ENCODE measurements around the gene KRTAP10-8.
"Not testable (repeated sequence)": the region's sequence is repeated elsewhere in the genome, so short reads cannot be mapped to it uniquely, and the experiment has no call there.

KRTAP10-8 gene

GRCh38 chr21:44571844-44572782, 39.8 kb upstream of the KRTAP10-8 start:
- Histone ChIP-seq H3K4me3 (ENCODE audit: low read length) (no peak overlapping the region), H4K20me1 (ENCODE audit: control insufficient read depth, insufficient read depth, low read depth, low read length) (no peaks in the 10 kb centered on the region), H3K79me2 (ENCODE audit: control insufficient read depth, low read length) (no peaks in the 10 kb centered on the region), H3F3A (ENCODE audit: control insufficient read depth, insufficient read depth) (no peaks in the 10 kb centered on the region), H3K4me1 (ENCODE audit: control insufficient read depth, low read length) (no peaks in the 10 kb centered on the region), H3K9me3 (ENCODE audit: control insufficient read depth, insufficient read depth, low read length) (no peaks in the 10 kb centered on the region), H3K36me3 (ENCODE audit: control insufficient read depth, low read length) (no peaks in the 10 kb centered on the region), H3K9me2 (replicated peaks; ENCODE audit: control insufficient read depth, low read length) (no peaks in the 10 kb centered on the region), H3K4me2 (ENCODE audit: low read length) (no peak overlapping the region), H3K27me3 (ENCODE audit: control insufficient read depth, low read length) (no peaks in the 10 kb centered on the region), H3K27ac (ENCODE audit: low read depth, low read length) (no peak overlapping the region)
- no peak for TF ChIP-seq EZH2phosphoT487 (IDR thresholded peaks at IDR 0.05; ENCODE audit: borderline replicate concordance, low read length)
- TF ChIP-seq, protein P1, sequence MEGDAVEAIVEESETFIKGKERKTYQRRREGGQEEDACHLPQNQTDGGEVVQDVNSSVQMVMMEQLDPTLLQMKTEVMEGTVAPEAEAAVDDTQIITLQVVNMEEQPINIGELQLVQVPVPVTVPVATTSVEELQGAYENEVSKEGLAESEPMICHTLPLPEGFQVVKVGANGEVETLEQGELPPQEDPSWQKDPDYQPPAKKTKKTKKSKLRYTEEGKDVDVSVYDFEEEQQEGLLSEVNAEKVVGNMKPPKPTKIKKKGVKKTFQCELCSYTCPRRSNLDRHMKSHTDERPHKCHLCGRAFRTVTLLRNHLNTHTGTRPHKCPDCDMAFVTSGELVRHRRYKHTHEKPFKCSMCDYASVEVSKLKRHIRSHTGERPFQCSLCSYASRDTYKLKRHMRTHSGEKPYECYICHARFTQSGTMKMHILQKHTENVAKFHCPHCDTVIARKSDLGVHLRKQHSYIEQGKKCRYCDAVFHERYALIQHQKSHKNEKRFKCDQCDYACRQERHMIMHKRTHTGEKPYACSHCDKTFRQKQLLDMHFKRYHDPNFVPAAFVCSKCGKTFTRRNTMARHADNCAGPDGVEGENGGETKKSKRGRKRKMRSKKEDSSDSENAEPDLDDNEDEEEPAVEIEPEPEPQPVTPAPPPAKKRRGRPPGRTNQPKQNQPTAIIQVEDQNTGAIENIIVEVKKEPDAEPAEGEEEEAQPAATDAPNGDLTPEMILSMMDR (IDR thresholded peaks at IDR 0.05; ENCODE audit: low read depth, low read length, poor library complexity, severe bottlenecking) = no peak

DNA sequence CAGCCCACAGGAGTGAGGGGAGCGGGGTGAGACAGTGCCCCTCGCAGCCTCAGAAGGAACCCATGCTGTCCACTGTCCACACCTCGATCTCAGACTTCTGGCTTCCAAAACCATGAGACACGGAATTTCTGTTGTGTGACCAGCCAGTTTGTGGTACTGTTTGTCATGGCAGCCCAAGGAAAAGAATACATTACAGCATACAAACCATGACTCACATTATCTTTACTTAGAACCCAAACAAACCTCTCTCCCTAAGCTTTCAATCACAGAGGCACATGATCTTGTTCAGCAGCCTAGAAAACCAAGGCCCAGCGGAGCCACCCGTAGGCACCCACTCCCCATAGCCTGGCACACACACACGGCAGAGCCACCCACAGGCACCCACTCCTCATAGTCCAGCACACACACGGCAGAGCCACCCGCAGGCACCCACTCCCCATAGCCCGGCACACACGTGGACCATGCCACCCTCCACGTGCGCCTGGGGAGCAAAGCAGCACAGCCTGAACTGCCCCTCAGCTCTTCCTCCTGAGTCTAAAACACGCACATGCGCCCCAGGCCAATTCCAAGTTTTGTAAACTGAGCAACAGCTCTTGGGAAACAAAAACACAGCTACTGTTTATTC, 38.8 kb upstream of the KRTAP10-8 start:
- Histone ChIP-seq H3K27ac (ENCODE audit: low read depth, low read length) (no peak overlapping the region), H4K20me1 (ENCODE audit: control insufficient read depth, insufficient read depth, low read depth, low read length) (no peaks in the 10 kb centered on the region), H3K4me2 (ENCODE audit: low read length) (no peak overlapping the region), H3K4me3 (ENCODE audit: low read length) (no peak overlapping the region), H3K9me3 (ENCODE audit: control insufficient read depth, insufficient read depth, low read length) (0 out of 2 replicates have a peak, but pooled peaks cover 3% of the 10 kb centered on the region), H3F3A (ENCODE audit: control insufficient read depth, insufficient read depth) (no peaks in the 10 kb centered on the region), H3K79me2 (ENCODE audit: control insufficient read depth, low read length) (no peaks in the 10 kb centered on the region), H3K27me3 (ENCODE audit: control insufficient read depth, low read length) (no peaks in the 10 kb centered on the region), H3K4me1 (ENCODE audit: control insufficient read depth, low read length) (no peaks in the 10 kb centered on the region), H3K36me3 (ENCODE audit: control insufficient read depth, low read length) (no peaks in the 10 kb centered on the region), H3K9me2 (replicated peaks; ENCODE audit: control insufficient read depth, low read length) (no peaks in the 10 kb centered on the region)
- no peak for TF ChIP-seq EZH2phosphoT487 (IDR thresholded peaks at IDR 0.05; ENCODE audit: borderline replicate concordance, low read length)
- TF ChIP-seq, protein P1 (IDR thresholded peaks at IDR 0.05; ENCODE audit: low read depth, low read length, poor library complexity, severe bottlenecking) = no peak

DNA sequence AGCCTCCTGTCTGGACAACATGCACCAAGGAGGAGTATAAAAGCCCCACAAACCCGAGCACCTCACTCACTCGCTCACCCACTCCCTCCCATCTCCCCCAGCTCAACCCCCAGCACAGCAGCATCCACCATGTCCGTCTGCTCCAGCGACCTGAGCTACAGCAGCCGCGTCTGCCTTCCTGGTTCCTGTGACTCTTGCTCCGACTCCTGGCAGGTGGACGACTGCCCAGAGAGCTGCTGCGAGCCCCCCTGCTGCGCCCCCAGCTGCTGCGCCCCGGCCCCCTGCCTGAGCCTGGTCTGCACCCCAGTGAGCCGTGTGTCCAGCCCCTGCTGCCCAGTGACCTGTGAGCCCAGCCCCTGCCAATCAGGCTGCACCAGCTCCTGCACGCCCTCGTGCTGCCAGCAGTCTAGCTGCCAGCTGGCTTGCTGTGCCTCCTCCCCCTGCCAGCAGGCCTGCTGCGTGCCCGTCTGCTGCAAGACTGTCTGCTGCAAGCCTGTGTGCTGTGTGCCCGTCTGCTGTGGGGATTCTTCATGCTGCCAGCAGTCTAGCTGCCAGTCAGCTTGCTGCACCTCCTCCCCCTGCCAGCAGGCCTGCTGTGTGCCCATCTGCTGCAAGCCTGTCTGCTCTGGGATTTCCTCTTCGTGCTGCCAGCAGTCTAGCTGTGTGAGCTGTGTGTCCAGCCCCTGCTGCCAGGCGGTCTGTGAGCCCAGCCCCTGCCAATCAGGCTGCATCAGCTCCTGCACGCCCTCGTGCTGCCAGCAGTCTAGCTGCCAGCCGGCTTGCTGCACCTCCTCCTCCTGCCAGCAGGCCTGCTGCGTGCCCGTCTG, 38.0 kb upstream of the KRTAP10-8 start, which contains the start of gene KRTAP10-4:
Gene KRTAP10-4 (plus strand): TSS at position 100 of the 827 bp plus-strand sequence. CDS start 30 bp downstream, at position 130.
- H3K4me3 ChIP-seq (ENCODE audit: low read length); H3K27ac ChIP-seq (ENCODE audit: low read depth, low read length); H3K79me2 ChIP-seq (ENCODE audit: control insufficient read depth, low read length); H3K4me2 ChIP-seq (ENCODE audit: low read length); H3K9me3 ChIP-seq (ENCODE audit: control insufficient read depth, insufficient read depth, low read length); H3F3A ChIP-seq (ENCODE audit: control insufficient read depth, insufficient read depth); H3K36me3 ChIP-seq (ENCODE audit: control insufficient read depth, low read length); H3K4me1 ChIP-seq (ENCODE audit: control insufficient read depth, low read length); H3K9me2 ChIP-seq (replicated peaks; ENCODE audit: control insufficient read depth, low read length); H4K20me1 ChIP-seq (ENCODE audit: control insufficient read depth, insufficient read depth, low read depth, low read length); H3K27me3 ChIP-seq (ENCODE audit: control insufficient read depth, low read length): not testable (repeated sequence)
